ENCODE measurements around the gene STARD7.
"Not testable (repeated sequence)": the region's sequence is repeated elsewhere in the genome, so short reads cannot be mapped to it uniquely, and the experiment has no call there.

Gene STARD7

DNA sequence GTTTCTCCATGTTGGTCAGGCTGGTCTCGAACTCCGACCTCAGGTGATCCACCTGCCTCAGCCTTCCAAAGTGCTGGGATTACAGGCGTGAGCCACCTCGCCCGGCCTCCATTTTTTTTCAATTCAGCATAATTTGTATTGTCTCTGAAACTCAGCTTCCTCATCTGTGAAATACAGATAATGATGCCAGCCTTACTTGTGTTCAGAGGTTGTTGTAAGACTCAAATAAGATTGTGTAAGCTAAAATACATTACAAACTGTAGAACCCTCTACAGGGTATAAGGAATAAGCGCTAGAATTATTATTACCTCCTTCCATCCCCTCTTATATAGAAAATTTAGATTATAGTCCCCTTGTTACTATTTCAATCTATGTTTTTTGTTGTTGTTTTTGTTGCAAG lies 24.8 kb upstream of the STARD7 start:
- DNase-seq = peak; percentile 21 to 23

DNA sequence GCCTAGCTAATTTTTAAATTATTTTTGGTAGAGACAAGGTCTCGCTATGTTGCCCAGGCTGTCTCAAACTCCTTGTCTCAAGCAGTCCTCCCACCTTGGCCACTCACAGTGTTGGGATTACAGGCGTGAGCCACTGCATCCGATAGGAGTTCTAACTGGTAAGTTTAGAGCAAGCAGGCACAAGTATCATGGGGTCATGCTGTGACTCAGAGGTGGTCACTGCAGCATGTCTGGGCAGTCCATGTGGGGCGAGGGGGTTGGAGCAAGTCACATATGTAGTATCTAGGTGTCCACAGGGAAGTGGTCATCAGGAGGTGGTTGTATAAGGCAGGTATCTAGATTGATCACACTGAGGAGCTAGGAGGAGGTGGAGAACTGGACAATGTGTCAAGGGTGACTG lies 22.7 kb upstream of the STARD7 start:
- DNase-seq = no peak

DNA sequence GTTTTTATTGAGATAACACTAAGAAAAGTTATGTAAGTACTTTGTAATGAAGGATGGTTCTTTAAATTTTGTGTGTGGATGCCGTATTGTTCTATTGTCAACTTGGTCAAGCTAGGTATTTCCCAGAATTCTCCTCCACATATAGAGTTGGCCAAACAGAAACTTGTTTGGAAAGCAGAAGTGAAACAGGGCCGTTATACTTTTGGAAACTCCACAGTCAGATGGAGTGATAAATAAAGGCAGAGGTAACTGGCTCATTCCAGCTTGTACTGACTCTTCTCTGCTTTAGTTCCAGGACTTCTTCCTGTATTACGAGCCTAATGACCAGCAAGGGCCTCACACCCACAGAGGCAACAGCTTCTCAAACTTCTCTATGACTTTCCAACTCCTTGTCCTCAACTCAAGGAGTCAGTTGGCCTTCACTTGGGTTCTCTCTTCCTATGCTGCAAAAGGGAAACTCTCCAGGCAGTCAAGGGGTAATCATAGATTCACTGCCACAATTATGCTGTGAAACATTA lies 16.4 kb upstream of the STARD7 start:
- peak; percentile 50 to 67 for DNase-seq

DNA sequence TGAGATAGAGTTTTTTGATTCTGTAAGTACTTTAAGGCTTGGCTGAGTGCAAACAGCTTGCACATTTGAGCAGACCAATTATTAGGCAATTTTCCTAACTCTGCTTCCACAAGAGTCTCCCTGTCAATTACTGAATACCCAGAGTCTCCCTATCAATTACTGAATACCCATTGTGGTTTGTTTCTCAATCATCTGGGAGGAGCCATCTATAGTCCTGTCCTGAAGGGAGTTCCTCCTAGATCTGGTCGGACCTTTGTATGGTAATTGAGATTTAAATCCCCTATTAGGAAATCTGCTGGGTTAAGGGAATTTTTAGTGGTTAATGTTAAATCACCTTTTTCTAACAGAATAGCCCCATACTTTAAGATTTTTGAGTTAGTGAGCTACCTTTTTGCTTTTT lies 12.5 kb upstream of the STARD7 start:
- peak; percentile 62 to 72 for DNase-seq

DNA sequence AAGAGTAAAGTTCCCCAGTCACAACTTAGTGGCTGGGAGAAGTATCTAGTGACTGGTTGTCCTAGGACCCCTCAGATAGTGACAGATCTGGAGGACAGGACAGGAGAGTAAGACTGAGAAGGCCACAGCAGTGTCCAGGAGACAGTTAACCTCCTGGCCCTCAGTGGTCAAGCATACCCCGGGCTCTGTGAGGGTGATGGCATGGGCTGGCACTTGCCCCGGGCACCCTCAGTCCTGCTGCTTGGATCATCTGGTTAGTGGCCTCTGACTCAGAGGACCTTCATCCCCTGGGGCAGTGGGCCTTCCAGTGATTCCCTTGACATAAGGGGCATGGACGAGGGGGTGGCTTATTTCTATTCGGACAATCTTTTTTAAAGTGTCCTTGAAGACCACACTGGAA lies 11.3 kb upstream of the STARD7 start:
- not testable (repeated sequence) for DNase-seq

DNA sequence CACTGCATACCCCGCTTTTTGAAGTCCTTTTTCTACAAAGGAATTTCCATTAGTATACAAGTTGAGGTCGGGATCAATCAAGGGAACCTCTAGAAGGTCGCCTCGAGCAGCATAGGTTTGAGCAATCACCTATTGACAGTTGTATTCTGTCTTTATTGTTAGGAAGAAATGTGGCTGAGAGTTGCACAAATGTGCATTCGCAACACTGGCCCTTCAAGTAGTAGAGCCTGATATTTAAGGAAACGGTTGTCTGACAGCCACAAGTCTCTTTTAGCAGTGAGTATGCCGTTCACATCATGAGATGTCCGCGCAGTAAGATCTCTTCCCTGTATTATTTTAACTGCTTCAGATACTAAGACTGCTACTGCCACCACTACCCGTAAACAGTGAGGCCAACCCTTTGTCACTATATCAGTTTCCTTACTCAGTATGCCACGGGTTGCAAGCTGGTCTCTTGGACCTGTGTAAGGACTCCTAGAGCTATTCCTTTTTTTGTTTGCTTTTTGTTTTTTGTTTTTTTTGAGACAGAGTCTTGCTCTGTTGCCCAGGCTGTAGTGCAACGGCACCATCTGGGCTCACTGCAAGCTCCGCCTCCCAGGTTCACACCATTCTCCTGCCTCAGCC lies 10.0 kb upstream of the STARD7 start:
- DNase-seq = peak; percentile 57 to 60

DNA sequence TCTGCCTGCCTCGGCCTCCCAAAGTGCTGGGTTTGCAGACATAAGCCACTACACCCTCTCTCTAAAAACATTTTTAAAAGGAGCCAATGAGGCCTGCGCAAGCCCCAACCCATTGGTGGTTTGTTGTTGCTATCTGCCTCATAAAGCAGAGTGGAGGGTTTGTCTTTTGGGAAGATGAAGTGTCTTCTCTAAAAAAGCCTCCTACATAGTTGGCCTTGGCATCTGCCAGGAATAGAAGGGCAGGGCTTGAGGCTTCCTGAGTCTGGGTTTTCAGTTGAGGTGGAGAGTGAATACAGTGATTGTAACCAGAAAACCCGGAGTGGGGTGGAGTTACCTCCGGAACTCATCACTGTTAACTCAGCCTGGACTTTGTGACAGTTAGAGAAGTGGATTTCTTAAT lies 5.9 kb upstream of the STARD7 start:
- DNase-seq = no peak

DNA sequence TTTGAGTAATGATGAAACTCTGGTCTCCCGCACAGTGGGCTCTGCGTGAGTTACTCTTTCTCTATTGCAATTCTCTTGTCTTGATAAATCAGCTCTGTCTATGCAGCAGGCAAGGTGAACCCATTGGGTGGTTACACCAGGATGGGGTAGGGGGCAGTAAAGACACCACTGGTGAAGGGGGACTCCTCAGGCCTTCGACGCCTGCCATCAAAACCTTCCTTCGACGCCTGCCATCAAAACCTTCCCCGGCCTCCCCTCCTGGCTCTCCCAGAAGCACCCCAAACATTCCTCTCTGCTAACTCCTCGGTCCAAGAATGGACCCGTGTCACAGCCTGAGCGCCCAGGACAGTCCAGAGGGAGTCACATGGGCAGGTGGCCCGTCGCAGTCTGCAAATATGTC lies 4.8 kb upstream of the STARD7 start:
- DNase-seq = no peak

DNA sequence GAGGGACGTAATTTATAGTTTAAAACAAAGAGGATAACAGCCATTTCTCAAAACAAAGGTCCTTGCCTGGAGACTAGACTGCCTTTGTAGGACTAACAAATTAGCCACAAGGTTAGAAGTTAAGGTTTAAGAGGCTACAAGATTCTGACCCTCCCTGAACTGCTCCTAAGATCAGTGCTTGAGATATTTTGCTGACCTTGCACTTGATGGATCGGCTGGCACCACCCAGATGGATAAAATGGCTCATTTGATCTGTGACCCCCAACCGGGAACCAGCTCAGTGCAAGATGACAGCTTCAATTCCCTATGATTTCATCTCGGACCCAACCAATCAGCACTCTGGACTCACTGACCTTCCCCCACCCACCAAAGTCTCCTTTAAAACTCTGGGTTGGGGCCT lies 3.7 kb upstream of the STARD7 start:
- DNase-seq = no peak

DNA sequence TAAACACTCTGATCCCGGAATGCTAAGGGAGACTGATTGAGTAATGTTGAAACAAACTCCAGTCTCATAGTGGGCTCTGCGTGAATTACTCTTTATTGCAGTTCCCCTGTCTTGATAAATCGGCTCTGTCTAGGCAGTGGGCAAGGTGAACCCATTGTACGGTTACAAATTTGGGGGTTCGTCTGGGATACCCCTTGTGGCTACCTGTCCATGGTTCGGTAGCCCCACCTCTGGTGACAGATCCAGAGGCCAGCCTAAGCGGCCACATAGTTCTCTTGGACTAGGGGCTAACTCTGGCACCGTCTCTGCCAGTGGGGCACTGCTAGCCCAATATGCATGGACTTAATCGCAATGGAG lies 1.1 kb upstream of the STARD7 start:
- DNase-seq = no peak

DNA sequence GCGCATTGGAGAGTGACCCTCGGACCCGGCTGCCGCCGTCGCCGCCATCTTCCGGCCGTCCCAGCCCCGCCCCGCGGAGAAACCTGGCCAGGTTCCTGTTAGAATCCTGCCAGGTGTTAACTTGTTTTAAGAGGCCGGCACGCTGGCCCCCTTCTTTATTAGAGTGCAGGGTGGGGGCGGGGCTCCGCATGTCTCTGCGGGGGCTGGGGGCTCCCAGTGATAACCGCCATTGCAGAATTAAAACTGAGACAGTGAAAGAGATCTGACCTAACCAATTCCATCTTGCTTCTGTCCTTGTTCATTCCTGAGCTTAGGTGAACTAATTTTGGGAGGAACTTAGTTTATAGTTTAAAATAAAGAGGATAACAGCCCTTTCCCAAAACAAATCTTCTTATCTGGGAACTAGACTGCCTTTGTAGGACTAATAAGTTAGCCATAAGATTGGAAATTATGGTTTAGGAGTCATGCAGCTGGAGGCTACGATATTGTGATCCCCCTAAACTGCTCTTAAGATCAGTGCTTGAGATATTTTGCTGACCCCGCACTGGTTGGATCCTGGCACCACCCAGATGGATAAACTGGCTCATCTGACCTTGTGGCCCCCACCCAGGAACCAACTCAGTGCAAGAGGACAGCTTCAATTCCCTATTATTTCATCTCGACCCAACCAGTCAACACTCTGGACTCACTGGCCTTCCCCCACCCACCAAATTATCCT lies 543 bp upstream of the STARD7 start:
- DNase-seq = no peak

DNA sequence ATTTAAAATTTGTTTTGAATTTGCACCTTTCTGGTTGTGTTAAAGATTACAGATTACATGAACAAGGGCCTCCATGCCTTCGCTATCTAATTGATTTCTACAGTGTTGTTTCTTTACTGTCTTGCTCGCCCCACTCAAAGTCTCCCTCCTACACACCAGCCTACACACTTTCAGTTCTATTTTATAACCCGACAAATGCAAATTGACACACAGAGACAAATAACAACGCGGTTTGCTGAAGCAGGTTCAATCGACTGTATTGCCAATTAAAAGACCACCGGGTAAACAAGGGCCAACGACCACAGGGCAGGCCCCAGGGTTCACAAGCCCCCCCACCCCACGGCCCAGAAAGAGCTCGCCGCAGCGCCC lies 869 bp downstream of the STARD7 start:
- DNase-seq = no peak

DNA sequence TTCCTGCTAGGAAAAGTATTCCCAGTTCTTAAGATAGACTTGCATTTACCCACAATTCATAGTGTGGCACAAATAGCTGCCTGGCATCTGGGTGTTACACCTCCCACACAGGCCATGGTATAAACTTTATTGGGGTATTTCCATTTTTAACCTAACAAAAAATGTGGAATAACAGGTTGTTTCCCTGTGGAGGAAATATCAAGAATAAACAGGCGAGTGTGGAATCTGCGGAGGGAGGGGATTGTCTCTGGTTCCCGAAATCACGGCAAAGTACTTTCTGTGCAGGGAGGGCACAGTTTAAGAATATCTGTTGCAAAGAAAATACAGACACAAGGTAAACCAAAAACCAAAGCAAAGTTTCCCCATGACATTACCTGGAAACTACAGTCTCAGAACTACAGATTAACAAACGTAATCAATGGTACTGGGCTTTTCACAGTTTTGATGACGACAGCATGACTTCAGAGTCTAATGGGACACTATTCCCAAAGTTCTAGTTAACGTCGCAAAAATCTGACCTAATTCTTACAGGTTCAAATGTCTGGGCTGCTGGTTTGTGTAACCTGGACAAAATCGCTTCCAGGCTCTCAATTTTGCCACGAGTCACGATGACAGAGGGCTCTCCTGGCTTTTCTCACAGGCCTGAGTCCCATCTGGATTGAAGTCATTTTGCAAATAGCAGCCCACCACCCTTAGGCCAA lies 1.4 kb downstream of the STARD7 start:
- DNase-seq = no peak

DNA sequence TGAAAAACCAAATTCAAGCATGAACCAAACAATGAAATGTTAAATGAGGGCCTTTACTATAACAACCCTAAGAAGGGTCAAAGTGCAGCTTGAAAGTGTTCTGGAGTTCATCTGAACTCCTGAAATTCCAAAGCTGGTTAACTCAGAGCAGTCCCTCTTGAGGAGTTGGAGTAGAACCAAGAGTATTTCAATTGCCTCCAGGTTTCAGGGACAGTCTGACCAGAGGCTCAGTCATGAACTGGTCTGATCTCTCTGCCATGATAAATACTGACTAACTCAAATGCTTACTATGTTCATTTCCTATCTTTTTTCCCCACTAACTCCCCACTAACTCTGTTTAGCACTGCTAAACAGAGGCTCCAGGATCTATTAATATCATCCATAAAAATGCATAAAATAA lies 2.7 kb downstream of the STARD7 start:
- no peak for DNase-seq

DNA sequence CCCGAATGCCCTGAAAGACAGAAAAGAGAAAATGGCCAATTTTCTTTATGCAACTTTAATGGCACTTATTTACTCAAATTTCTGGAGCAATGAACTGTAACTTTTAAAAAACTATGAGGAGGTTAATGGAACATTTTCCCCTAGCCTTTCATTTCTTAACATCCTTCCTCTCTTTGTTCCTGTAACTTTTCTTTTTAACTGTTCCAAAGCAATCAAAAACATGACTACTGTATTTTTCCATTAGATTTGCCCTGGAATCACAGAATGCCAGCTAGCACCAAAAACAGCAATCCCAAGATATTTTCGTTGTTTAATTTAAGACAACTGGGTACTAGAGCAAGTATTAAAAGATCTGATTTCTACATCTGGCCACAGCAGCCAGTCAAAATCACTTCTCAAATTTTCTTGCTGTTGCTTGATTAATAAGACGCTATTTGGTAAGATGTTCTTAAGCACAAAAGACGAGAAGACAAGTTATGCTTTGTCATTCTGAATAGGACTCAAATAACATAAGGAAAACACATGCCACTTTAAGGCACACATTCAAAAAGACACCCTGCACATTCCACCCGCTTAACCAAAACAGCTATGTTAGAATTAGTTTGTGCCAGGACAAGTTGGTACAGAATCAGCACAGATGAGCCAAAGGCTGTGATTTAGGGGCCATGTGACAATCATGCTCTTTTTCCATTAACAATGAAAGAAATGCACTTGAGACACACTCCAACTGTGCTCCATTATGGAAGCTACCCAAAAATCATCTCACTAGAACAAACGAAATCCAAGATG lies 3.6 kb downstream of the STARD7 start:
- DNase-seq = peak; percentile 13 to 24

DNA sequence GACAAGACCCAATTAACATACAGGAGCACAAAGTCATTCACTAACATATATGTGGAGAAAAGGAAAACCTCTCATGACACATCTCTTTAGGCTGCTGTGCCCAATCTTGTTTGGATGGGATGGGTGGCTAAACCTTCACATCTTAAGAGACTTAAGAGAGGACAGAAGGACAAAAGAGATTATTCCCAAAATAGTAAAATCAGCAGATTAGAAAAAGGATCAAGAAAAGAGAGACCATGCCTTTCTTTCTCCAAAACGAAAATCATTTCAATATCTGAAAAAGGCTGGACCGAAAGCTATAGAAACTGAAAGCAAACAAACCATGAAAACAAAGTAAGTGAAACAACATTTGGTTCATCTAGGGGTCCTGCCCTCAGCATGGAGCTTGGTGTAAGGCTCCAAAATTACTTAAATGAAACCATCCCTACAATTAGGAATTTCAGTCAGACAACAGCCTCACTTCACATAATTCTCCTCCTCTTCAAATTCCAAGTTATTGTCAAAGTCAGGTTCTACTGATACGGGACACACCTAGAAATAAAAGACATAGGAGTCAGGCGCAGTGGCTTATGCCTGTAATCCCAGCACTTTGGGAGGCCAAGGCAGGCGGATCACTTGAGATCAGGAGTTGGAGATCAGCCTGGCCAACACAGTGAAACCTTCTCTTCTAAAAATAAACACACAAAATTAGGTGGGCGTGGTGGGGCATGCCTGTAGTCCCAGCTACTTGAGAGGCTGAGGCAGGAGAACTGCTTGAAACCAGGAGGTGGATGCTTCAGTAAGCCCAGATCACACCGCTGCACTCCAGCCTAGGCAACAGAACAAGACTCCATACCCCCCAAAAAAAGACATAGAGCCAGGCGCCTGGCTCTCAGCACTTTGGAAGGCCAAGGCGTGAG lies 5.2 kb downstream of the STARD7 start:
- DNase-seq = no peak

DNA sequence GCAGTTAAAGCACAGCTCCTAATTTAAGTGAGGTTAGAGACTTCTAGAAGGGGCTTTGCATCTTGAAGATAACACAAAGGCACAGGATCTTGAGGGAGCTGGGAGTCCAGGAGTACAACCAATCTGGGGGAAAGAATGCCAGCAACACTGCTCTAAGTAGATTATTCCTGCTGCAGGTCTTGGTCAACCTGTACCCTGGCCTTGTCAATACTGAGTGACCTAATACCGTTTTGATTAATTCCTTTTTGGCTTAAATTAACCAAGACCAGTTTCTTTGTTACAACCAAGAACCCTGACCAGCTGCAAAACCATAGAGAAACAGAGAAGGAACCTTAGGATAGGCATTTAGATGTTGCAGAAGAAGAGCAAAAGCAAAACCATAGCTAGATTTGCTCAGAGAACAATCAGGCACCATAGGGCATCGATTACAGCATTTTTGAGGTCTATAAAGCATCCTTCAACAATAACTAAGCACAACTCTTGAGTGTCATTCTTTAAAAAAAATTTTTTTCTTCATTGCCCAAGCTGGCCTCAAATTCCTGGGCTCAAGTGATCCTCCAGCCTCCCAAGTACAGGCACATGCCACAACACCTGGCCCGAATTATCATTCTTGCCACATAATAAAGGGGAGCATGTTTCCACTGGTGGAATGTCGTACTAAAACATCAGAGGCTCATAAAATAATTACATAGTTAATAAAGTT lies 6.3 kb downstream of the STARD7 start:
- no peak for DNase-seq

DNA sequence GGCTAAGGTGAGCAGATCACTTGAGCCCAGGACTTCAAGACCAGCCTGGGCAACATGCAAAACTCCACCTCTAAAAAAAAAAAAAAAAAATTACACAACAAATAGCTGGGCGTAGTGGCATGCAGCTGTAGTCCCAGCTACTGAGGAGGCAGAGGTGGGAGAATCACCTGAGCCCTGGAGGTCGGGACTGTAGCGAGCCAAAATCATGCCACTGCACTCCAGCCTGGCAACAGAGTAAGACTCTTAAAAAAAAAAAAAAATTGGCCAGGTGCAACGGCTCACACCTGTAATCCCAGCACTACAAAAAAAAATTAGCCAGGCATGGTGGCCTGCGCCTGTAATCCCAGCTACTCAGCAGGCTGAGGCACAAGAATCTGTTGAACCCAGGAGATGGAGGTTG lies 7.3 kb downstream of the STARD7 start:
- no peak for DNase-seq

DNA sequence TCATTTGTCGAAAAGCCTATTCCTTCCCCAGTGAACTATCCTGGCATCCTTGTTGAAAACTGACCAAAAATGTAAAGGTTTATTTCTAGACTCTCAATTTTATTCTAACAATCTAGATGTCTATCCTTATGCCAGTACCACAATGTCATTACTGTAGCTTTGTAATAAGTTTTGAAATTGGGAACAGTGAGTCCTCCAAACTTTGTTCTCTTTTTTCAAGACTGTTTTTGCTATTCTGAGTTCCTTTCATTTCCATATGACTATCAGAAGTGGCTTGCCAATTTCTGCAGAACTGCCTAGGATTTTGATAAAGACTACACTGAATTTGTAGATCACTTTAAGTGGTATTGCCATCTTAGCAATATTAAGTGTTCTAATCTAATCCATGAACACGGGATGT lies 9.7 kb downstream of the STARD7 start:
- DNase-seq = no peak

DNA sequence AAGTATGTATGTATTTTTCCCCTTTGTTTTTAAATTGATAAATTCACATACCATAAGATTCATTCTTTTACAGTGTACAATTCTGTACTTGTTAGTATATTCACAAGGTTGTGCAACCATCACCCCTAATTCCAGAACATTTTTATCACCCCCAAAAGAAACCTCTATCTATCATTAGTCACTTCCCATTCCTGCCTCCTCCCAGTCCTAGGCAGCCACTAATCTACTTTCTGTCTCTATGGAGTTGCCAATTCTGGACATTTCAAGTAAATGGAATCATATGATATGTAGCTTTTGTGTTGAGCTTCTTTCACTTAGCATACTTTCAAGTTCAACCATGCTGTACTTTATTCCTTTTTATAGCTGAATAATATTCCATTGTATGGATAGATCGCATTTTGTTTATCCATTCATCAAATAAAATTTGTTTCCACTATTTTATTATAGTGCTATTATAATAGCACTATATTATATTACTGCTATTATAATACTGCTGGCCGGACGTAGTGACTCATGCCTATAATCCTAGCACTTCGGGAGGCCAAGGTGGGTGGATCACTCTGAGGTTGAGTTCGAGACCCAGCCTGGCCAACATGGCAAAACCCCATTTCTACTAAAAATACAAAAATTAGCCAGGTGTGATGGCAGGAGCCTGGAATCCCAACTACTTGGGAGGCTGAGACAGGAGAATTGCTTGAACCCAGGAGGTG lies 10.9 kb downstream of the STARD7 start:
- DNase-seq = no peak

Data from AML-193 (cell line).